ENCODE measurements around the gene HELZ2. TPM values are rescaled to one million over a fixed set of nuclear protein-coding genes. Genes with fewer than 3 reads are reported as not detected.

The HELZ2 gene
- total and polyA plus RNA-seq, 10 of the 15 experiments (the other 5 are each of a cell fraction or from before 2014, with no cell fraction given) = 0.05 to 33.3 (median 6.2) TPM

DNA sequence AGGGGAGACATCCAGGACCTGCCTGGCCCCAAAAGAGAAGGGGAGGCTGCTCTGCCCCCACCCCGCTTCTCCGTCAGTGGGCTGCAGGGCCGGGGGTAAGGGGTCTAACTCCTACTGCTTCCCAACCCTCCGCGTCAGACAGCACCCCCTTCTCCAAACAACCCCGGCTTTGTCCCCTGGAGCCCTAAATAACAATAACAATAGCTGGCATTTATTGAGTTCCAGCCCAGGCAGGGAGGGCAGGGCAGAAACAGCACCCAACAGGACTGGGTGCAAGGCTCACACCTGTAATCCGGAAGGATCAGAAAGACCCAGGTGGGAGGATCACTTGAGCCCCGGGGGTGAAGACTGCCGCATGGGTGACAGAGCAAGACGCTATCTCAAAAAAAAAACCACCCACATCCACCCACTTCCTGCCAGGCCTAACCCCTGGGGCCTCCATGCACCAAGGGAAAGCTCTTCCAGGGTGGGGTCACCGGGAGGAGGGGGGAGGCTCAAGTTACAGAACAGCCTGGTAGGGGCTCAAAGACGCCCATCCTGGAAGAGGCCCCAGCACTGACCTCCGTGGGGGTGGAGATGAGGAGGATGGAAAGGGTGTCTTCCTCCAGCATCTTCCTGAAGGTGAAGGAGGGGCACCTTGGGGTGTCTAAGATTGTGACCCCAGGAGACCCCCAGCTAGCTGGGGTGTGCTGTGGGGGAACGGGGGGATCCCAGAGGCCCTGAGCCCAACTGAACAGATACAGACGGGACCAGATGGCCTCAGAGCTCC, 21.4 kb downstream of the HELZ2 start (continued):
- TF ChIP-seq ETV6 (conservative IDR thresholded peaks at IDR 0.05 in 1 of 2, IDR thresholded peaks at IDR 0.05 in 1 of 2; ENCODE audit: borderline replicate concordance in 1 of 2, low read depth in 1 of 2) = peak in 1 of 2 experiments; percentile 28; a peak in 1 of 4 replicates
- TF ChIP-seq NBN (IDR thresholded peaks at IDR 0.05) = peak; percentile 57; the same call in 1 of the 2 replicates
- TF ChIP-seq TCF3 (IDR thresholded peaks at IDR 0.05; ENCODE audit: borderline replicate concordance, insufficient read depth, low read depth, low read length) = 0 out of 2 replicates have a peak, but pooled peaks have one; percentile 30
- TF ChIP-seq, protein P1, sequence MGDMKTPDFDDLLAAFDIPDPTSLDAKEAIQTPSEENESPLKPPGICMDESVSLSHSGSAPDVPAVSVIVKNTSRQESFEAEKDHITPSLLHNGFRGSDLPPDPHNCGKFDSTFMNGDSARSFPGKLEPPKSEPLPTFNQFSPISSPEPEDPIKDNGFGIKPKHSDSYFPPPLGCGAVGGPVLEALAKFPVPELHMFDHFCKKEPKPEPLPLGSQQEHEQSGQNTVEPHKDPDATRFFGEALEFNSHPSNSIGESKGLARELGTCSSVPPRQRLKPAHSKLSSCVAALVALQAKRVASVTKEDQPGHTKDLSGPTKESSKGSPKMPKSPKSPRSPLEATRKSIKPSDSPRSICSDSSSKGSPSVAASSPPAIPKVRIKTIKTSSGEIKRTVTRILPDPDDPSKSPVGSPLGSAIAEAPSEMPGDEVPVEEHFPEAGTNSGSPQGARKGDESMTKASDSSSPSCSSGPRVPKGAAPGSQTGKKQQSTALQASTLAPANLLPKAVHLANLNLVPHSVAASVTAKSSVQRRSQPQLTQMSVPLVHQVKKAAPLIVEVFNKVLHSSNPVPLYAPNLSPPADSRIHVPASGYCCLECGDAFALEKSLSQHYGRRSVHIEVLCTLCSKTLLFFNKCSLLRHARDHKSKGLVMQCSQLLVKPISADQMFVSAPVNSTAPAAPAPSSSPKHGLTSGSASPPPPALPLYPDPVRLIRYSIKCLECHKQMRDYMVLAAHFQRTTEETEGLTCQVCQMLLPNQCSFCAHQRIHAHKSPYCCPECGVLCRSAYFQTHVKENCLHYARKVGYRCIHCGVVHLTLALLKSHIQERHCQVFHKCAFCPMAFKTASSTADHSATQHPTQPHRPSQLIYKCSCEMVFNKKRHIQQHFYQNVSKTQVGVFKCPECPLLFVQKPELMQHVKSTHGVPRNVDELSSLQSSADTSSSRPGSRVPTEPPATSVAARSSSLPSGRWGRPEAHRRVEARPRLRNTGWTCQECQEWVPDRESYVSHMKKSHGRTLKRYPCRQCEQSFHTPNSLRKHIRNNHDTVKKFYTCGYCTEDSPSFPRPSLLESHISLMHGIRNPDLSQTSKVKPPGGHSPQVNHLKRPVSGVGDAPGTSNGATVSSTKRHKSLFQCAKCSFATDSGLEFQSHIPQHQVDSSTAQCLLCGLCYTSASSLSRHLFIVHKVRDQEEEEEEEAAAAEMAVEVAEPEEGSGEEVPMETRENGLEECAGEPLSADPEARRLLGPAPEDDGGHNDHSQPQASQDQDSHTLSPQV (IDR thresholded peaks at IDR 0.05) = no peak
- no peak for TF ChIP-seq CEBPB (IDR thresholded peaks at IDR 0.05; ENCODE audit: borderline replicate concordance in 1 of 2, low read depth in 2 of 2, low read length in 2 of 2)
- 0 out of 2 replicates have a peak, but pooled peaks have one; percentile 26 for TF ChIP-seq ZNF207 (IDR thresholded peaks at IDR 0.05; ENCODE audit: borderline replicate concordance)
- TF ChIP-seq NFIC (IDR thresholded peaks at IDR 0.05; ENCODE audit: low read depth, low read length) = peak; percentile 48; the same call in 1 of the 2 replicates
- TF ChIP-seq IKZF1 (conservative IDR thresholded peaks at IDR 0.05) = peak; percentile 45; the same call in 1 of the 2 replicates
- 0 out of 2 replicates have a peak, but pooled peaks have one; percentile 24 for TF ChIP-seq ZNF217 (IDR thresholded peaks at IDR 0.05)
- TF ChIP-seq EGR1 (IDR thresholded peaks at IDR 0.05; ENCODE audit: borderline replicate concordance in 1 of 2, low read depth in 2 of 2, low read length in 2 of 2) = peak in 1 of 2 experiments; percentile 83; a peak in 2 of 3 replicates
- no peak for TF ChIP-seq ASH2L (IDR thresholded peaks at IDR 0.05; ENCODE audit: borderline replicate concordance, low read depth)
- TF ChIP-seq SREBF1 (IDR thresholded peaks at IDR 0.05; ENCODE audit: low read length) = no peak
- TF ChIP-seq RB1 (IDR thresholded peaks at IDR 0.05; ENCODE audit: borderline replicate concordance) = no peak
- 0 out of 2 replicates have a peak, but pooled peaks have one; percentile 22 for TF ChIP-seq LARP7 (IDR thresholded peaks at IDR 0.05)

Measured in GM12878 (cell line).